Measurements from ENCODE around the gene SLC26A5.
"Not testable (repeated sequence)": the region's sequence is repeated elsewhere in the genome, so short reads cannot be mapped to it uniquely, and the experiment has no call there.

SLC26A5 gene, protein sequence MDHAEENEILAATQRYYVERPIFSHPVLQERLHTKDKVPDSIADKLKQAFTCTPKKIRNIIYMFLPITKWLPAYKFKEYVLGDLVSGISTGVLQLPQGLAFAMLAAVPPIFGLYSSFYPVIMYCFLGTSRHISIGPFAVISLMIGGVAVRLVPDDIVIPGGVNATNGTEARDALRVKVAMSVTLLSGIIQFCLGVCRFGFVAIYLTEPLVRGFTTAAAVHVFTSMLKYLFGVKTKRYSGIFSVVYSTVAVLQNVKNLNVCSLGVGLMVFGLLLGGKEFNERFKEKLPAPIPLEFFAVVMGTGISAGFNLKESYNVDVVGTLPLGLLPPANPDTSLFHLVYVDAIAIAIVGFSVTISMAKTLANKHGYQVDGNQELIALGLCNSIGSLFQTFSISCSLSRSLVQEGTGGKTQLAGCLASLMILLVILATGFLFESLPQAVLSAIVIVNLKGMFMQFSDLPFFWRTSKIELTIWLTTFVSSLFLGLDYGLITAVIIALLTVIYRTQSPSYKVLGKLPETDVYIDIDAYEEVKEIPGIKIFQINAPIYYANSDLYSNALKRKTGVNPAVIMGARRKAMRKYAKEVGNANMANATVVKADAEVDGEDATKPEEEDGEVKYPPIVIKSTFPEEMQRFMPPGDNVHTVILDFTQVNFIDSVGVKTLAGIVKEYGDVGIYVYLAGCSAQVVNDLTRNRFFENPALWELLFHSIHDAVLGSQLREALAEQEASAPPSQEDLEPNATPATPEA
- 0 to 0.06 reads per million in 2 experiments for total RNA-seq

DNA sequence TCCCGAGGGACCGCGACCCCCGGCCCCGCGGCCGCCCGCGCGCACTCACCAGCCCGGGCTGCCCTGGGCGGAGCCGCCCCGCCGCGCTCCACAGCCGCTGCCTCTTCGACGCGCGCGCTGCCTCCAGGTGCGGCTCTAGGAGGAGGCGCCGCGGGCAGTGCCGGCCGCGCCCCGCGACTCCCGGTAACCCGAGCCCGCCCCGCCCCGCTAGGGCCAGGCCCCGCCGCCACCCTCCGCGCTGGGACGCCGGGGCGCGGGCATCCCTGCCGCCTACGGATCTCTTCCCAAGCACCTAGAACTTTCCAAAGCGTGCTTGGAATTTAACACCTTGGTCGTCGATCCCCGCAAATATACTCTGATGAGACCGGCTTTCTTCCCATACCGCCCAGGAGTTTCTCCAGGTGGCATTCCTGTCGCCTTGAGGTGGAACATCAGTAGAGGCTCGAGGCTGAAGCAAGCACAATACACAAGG, at the start of gene SLC26A5:
Gene SLC26A5, minus strand, starts transcription at position 159 of the 472 bp plus-strand sequence. CDS start 24,693 bp downstream, outside the sequence.
- no peak for DNase-seq (ENCODE audit: low read depth)

DNA sequence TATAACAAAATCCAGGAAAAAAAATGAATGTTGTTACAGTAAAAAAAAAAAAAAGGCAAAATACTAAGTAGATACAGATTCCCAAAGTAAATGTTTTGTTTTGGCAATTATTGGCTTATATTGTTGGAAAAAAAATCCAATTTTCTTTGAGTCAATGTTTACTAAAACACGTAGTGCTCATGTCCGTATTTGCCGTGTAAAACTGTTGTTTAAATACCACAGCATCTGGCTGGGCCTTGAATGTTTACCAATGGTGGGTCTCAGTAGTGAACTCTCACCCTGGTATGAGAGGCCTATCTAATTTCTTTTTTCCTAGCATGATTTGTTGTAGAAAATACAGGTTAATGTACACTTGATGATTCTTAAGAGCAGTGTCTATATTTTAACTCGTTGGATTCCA, 41.4 kb upstream of the SLC26A5 start:
- no peak for DNase-seq (ENCODE audit: low read depth)

DNA sequence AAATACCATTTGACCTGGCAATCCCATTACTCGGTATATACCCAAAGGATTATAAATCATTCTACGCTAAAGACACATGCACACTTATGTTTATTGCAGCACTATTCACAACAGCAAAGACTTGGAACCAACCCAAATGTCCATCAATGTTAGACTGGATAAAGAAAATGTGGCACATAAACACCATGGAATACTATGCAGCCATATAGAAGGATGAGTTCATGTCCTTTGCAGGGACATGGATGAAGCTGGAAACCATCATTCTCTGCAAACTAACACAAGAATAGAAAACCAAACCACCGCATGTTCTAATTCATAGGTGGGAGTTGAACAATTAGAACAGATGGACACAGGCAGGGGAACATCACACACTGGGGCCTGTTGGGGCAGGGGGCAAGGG, 40.9 kb upstream of the SLC26A5 start:
- DNase-seq (ENCODE audit: low read depth), result not testable (repeated sequence)

DNA sequence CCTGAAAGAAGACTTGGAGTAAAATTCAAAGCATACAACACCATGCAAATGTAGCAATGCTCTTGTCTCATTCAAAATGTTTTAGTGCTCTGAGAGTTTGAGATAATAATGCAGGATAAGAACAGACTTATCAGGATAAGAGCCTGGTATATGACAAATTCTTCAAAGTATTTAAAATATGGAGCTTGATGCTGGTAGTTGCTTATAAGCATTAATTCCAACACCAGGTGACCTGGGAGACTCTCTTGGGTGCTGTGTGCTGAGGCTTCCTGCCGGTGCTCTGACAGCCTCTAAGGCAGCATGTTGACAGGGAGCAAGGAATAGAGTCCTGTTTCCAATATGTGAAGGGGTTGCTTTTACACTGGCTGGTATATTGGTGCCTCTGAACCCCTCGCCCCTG, 34.8 kb upstream of the SLC26A5 start:
- DNase-seq (ENCODE audit: low read depth), result no peak

DNA sequence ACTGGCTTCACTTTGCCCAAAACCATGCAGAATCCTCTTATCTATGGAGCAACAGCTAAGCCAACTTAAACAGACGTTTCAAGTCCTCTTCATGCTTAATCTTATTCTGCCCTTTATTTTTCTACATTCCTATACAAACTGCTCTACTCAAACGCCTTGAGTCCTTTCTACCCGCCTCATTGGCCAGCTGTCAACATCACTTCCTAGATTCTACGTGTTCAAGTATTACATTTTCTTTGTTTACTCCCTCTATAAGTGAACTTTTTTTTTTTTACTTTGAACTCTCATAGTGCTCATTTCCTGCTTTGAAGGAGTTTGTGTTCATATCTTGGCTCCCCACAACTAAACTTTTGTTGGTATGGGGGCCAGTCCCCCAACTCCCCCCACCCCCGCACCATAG, 28.9 kb upstream of the SLC26A5 start:
- DNase-seq (ENCODE audit: low read depth), result no peak

DNA sequence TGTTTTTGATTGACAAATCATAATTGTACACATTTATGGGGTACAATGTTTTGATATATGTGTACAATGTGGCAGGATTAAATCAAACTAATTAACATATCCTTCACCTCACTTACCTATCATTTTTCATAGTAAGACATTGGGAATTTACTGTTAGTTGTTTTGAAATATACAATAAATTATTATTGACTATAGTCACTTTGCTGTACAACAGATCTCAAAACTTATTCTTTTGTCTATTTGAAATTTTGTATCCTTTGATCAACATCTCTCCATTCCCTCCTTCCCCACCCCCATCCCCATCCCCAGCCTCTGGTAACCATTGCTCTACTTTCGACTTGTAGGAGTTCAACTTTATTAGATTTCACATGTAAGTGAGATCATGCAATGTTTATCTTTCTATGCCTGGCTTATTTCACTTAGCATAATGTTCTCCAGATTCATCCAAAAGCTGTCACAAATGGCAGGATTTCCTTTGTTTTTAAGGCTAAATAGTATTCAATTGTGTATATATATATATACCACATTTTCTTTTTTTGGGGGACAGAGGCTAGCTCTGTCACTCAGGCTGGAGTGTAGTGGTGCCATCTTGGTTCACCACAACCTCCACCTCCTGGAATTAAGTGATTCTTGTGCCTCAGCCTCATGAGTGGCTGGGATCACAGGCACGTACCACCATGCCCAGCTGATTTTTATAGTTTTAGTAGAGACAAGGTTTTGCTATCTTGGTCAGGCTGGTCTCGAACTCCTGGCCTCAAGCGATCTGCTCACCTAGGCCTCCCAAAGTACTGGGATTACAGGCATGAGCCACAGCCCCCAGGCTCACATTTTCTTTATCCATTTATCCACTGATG, 23.3 kb upstream of the SLC26A5 start:
- DNase-seq (ENCODE audit: low read depth), result no peak

DNA sequence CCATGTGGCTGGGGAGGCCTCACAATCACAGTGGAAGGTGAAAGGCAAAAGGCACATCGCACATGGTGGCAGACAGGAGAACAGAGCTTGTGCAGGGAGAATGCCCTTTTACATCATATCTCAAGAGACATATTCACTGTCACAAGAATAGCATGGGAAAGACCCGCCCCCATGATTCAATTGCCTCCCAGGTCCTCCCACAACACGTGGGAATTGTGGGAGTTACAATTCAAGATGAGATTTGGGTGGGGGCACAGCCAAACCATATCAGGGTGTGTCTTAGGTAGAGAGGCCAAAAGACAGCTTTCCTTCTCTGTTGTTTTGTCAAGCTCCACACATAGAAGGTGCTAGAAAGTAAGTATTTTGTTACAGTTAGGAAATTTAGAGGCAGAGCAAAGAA, 20.8 kb upstream of the SLC26A5 start:
- no peak for DNase-seq (ENCODE audit: low read depth)

DNA sequence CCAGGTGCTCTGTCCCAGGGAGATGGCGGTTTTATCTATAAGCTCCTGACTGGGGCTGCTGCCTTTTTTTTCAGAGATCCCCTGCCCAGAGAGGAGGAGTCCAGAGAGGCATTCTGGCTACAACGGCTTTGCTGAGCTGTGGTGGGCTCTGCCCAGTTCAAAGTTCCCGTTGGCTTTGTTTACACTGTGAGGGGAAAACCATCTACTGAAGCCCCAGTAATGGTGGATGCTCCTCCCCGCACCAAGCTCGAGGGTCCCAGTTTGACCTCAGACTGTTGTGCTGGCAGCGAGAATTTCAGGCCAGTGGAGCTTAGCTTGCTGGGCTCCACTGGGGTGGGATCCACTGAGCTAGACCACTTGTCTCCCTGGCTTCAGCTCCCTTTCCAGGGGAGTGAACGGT, 16.4 kb upstream of the SLC26A5 start:
- DNase-seq (ENCODE audit: low read depth), result no peak

DNA sequence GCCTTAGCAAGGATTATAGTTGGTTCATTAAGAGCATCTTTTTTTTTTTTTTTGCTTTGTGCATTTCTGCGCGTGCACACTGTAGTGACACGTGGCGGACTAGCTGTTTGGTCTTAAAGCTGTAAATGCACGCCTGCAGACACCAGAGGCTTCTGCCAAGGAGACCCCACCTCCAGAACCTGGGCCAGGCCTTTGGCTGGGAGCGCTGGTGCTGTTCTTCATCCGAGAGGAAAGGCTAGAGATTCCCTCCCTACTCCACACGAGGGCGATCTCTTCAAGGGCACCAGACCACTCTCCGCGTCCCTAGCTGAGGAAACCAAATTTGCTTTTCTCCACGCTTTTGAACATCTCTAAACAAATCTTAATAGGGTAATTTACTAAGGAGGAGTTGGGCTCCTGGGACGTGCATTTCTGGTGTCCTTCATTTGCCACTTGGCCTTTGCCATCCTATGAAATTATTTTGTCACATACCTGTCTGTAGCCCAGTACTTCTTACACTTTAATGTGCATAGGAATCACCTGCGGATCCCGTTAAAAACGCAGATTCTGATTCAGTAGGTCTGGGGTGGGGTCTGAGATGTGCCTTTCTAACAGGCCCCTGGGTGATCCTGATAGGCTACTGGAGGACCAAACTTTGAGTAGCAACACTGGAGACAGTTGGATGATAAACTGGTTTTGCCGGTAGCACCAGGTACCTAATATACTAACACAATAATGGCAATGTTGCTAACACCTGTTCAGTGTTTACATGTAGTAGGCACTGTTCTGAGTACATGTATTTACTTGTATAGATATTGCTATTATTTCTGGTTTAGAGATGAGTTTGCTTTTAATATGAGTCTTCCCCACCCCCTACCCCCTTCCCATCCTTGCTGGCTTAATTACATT, 1.3 kb upstream of the SLC26A5 start:
- no peak for DNase-seq (ENCODE audit: low read depth)

DNA sequence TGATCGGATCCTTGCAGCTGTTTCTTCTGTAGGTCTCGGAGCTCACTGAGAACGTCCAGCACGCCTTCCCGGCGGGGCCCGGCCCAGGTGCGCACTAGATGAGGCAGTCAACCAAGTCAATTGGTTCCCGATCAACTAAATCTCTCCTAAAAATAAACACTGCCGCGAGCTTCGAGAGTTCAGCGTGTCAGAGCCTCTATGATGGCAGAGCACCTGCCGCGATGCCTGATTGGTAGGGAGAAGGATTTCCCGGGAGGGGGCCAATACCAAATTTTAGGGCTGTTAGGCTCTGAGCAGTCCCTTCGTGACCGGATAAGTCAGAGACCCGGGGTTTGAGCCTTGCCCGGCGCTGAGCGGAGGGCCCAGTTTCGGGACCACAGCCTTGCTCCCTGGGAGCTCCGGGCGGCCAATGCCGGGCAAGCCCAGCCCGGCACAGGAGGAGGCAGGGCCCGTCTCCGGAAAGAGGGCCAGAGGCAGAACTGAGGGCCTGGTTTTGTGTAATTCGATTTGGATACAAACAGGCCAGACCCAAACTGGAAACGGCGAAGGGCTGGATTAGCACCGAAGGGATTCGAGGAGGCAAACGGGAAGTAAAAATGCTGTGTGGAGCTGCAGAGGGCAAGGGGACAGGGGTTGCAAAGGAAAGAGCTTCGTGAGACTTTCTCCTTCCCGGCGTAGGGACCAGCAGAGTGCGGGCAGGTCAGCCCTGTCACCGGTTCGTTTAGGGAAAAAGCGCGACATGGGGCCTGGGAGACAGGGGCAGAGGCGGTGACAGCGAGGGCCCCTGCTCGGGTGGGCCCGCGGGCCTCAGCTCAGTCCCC, 569 bp downstream of the SLC26A5 start:
- no peak for DNase-seq (ENCODE audit: low read depth)

DNA sequence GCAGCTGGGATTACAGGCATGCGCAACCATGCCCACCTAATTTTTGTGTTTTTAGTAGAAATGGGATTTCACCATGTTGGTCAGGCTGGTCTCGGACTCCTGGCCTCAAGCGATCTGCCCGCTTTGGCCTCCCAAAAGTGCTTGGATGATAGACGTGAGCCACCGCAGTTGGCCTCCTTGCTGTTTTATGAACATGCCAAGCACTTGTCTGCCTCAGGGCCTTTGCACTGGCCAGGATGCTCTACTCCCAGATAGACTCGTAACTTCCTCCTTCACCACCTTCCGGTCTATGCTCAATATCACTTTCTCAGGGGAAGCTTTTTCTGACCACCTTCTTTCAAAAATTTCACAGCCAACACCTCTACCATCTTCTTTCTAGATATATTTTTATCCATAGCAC, 6.3 kb downstream of the SLC26A5 start:
- no peak for DNase-seq (ENCODE audit: low read depth)

DNA sequence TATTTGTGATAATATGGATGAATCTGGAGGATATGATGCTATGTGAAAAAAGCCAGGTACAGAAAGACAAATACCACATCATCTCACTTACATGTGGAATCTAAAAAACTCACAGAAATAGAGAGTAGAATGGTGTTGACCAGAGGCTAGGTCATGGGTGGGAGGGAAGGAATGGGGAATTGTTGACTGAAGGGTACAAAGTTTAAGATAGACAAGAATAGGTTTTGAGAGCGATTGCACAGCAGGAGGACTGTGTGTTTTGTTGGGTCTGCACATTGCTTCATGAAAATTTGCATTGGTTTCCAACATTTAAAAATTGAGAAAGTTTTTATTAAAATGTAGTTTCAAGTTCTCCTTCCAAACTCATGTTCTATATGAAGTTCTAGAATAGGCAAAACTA, 8.4 kb downstream of the SLC26A5 start:
- no peak for DNase-seq (ENCODE audit: low read depth)

DNA sequence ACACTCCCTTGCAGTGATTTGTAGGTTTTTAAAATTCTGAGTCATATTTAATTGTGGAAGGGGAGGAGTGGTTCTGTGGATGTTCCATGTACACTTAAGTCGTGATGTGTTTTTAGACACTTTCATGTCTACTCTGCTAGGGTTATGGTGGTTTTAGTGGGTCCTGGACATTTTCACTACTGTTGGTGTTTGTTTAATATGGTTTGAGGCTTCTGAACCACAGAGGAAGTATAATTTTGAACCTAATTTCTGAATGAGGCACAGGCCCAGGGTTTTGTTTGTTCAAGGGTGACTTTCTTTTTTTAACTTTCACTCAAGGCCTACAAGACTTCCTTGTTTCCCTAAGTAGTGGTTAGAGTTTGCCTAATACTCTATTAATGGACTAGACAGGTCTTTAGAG, 13.3 kb downstream of the SLC26A5 start:
- no peak for DNase-seq (ENCODE audit: low read depth)

DNA sequence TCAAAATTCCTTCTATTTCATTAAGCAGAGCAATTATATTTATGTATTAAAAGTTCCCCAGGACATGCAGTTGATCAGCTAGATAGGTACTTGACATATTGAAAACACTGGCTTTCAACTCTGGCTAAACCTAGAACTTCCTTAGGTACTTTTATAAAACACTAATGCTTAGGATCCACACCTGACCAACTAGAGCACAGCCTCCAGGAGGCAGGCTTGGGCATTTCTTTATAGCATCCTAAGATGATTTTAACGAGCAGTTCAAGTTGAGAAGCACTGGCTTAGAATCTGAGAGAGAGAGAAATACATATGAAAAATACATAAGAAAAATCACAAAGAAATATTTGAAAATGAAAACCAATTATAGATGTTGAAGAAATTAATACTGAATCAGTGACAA, 20.8 kb downstream of the SLC26A5 start:
- no peak for DNase-seq (ENCODE audit: low read depth)

DNA sequence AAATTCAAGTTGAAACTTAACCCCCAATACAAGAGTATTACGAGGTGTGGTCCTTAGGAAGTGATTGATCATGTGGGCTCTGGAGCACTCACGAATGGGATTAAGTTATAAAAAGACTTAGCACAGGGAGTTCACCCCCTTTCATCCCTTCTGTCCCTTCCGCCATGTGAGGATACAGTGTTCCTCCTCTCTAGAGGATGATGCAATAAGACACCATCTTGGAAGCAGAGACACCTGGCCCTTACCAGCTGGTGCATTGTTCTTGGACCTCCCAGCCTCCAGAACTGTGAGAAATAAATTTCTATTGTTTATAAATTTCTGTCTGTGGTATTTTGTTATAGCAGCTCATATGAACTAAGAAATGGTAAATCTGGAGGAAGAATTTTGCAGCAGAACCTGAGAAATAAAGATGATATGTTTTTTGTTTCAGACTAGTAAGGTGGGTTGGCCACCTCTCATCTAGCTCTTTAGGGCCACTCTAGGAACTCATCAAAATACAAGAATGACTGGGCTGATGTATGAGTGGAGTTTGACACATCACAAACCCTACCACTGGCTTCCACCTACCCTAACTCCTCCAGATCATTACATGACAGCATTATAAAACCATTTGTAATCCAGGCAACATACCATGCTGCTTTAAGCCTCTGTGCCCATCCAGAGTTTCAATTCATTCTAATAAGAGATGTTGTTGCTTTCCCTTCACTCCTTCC, 22.4 kb downstream of the SLC26A5 start:
- no peak for DNase-seq (ENCODE audit: low read depth)

DNA sequence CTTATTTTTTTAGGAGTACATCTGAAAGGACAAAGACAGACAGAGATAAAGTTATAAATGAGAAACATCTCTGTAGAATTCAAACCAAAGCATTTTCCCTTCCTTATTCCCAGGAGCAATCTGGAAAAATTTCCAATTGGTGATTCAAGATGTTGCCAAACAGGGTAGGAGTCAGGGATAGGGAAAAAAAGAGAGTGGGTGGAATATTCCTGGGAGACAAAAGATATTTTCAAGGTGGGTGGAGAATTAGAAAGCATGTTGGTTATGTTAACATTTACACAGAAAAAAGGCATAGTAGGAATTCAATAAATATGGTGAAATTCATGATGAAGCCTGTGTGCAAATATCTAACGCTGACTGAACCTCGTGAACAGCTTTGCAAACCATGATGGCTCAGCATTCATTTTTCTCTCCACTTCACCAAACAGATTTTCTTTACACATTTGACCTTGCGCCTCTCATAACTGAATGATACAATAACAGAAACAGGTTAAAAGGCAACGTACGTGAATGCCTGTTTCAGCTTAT, 25.1 kb downstream of the SLC26A5 start:
- DNase-seq (ENCODE audit: low read depth), result no peak

DNA sequence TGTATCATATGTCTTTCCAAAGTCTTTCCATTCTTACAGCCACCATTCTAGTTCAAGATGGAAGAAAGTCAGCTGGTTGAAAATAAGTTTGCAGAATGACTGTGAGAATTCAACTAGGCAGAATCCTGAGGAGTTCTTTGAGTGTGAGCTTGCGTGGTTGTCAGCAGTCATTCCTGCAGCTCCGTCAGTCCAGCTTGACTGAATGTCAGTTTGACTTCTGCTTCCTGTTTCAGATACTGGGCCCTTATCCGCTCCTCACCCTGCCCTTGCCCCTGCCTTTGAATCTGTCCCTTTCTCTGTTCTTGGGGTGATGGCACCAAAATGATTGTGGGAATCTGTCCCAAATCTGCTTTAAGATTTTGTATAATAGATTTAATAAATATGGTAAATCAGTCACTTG, 27.8 kb downstream of the SLC26A5 start:
- DNase-seq (ENCODE audit: low read depth), result no peak

DNA sequence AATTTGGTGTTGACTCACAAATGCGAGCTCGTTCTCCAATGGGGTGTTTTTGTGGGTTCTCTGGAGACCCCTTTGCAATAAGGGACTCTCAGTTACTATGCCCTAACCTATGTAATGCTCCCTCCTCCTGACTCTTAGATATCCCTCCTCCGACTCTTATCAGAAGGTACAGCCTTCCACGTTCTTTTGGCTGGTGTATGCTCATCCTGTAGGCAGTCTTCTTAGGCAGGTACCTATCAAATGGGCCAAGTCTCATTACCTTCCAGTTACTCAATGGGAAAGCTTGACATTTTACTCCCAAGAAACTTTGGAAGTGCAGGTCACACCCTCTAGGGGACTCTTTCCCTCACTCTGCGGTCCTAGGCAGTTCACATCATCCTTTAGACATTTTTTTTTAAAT, 32.6 kb downstream of the SLC26A5 start:
- no peak for DNase-seq (ENCODE audit: low read depth)

DNA sequence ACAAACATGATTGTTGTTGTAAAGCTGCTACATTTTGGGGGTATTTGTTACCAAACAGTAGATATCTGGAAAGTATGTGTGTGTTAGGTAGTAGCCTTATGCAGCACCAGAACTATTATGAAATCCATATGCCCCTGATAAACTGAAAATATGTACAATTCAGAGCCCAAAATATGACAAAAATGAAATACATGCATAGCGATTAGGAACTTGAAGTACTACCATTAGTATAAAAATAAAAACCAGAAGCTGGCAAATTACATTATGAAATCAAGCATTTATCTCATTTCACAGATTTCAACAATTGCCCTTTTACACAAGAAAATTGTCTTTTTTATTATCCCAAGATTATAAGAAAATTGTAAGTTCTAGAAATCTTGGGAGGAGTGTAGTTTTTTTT, 33.9 kb downstream of the SLC26A5 start:
- no peak for DNase-seq (ENCODE audit: low read depth)

All from T follicular helper cell (primary cell).